GM12864 (cell line): ENCODE measurements around the gene FGFR1OP2.

Experiments used
- DNase-seq: peaks from one replicate; pipeline ENCODE4 v3.0.0-alpha.2; 2011; ENCODE audit warnings: low read depth
- H3K4me3 ChIP-seq: 2 replicates; pipeline ENCODE4 v1.5.1; 2011; ENCODE audit warnings: mild to moderate bottlenecking, low read depth, low read length, control low read depth
- TF ChIP-seq, protein P1 (sequence below): IDR thresholded peaks from 2 replicates; pipeline ENCODE4 v1.5.1; 2011; ENCODE audit warnings: low read depth, mild to moderate bottlenecking, moderate library complexity, low read length, control low read depth, inconsistent platforms; ENCODE audit errors: missing control alignments

FGFR1OP2 gene

DNA sequence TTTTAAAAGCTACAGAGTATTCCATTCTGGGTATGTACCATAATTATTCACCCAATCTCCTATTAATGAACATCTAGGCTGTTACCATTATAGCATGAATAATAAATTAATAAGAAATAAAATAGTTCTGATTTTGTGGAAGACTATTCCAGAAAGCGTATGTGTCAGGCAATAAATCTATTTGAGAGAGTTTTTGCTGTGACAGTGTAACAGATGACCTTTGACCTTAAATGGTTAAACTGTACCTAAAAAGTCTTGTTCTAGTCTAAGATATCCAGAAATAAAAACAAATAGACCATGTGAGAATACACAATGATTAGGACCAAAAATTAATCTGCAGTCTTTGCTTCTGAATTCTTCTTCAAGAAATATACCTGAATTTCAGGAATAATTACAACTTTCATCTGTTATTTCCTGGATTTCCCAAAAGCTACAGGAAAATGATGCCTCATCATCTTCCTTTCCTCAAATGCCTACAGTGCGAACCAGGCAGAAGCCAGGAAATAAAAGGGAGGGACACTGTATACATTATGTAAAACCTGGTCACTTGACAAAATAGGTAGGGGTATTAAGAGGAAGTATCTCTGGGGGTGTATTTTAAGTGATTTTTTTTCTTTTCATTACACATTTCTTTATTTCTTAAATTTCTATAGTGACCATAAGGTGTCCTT, 68.7 kb downstream of the FGFR1OP2 start:
- no peak for DNase-seq
- H3K4me3 ChIP-seq, result no peak overlapping the region
- TF ChIP-seq, protein P1, sequence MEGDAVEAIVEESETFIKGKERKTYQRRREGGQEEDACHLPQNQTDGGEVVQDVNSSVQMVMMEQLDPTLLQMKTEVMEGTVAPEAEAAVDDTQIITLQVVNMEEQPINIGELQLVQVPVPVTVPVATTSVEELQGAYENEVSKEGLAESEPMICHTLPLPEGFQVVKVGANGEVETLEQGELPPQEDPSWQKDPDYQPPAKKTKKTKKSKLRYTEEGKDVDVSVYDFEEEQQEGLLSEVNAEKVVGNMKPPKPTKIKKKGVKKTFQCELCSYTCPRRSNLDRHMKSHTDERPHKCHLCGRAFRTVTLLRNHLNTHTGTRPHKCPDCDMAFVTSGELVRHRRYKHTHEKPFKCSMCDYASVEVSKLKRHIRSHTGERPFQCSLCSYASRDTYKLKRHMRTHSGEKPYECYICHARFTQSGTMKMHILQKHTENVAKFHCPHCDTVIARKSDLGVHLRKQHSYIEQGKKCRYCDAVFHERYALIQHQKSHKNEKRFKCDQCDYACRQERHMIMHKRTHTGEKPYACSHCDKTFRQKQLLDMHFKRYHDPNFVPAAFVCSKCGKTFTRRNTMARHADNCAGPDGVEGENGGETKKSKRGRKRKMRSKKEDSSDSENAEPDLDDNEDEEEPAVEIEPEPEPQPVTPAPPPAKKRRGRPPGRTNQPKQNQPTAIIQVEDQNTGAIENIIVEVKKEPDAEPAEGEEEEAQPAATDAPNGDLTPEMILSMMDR, result no peak

DNA sequence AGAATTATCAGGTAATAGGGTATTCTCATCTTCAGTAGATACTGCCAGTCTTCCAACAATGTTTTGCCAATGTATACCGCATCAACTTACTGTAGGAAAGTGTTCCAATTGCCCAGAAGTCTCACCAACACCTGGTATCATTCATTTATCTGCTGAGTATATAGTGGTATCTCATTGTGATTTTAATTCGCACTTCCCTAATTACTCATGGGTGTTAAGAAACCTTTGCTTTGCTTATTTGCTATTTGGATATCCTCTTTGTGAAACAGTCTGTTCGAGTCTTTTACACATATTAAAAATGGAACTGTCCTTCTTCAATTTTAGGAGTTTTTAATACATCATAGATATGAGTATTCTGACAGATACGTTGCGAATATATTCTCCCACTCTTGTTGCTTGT, 69.8 kb downstream of the FGFR1OP2 start:
- no peak overlapping the region for H3K4me3 ChIP-seq
- no peak for DNase-seq
- TF ChIP-seq, protein P1, result no peak

DNA sequence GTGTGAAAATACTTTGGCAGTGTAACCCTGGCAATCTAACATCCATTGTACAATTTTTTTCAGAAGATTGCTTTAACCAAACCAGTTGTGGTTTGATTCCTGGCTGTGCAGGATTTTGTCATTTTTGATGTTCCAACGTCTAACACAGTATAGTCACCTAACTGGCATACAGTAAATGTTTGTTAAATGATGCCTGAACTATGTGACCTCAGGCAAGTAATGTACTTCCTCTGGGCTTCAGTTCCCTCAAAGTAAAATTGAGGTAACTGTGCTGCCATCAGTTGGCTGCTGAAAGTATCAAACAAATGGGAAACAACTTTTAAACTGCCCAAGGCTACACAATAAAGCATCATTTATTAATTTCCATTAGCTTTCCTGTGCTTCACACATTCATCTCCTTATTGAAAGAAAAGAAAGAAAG, 71.6 kb downstream of the FGFR1OP2 start:
- DNase-seq, result no peak
- TF ChIP-seq, protein P1, result no peak
- no peak overlapping the region for H3K4me3 ChIP-seq

DNA sequence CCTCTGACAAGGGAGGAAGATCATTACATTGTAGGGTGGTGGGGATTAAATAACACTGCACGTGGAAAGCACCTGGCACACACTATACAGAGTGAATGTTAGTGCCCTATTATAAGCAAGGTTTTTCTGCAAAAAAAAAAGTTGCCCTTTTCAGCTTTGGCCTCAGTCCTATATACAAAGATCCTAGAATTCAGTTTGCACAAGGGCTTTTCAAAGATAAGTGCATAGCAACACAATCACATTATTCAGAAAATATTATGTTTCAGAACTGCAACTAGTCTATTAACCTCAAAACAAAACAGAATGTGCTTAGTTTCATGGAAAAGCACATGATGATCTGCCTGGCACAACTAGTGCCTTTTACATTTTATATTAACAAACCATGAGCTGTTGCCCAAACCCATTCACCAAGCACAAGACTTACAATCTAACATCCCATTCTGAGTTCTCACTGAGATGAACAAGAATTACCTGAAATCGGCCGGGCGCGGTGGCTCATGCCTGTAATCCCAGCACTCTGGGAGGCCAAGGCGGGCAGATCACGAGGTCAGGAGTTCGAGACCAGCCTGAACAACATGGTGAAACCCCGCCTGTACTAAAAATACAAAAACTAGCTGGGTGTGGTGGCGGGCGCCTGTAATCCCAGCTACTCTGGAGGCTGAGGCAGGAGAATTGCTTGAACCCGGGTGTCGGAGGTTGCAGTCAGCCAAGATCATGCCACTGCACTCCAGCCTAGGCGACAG, 74.1 kb downstream of the FGFR1OP2 start:
- H3K4me3 ChIP-seq, result peak overlapping the region; percentile 98; the same call in 1 of the 2 replicates
- TF ChIP-seq, protein P1, result no peak
- no peak for DNase-seq

DNA sequence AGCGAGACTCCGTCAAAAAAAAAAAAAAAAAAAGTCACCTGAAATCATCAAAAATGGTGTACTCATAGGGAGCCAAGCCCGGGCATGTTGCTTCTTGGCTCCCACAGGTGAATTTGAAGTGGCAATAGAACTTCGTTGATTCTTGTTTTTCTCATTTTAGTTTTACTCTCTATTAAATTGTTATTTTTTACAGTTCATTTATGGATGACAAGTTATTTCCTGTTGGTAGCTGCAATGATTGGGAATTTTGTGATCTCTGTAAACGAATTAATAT, 74.6 kb downstream of the FGFR1OP2 start:
- TF ChIP-seq, protein P1, result no peak
- H3K4me3 ChIP-seq, result peak overlapping the region; percentile 98
- DNase-seq, result no peak

DNA sequence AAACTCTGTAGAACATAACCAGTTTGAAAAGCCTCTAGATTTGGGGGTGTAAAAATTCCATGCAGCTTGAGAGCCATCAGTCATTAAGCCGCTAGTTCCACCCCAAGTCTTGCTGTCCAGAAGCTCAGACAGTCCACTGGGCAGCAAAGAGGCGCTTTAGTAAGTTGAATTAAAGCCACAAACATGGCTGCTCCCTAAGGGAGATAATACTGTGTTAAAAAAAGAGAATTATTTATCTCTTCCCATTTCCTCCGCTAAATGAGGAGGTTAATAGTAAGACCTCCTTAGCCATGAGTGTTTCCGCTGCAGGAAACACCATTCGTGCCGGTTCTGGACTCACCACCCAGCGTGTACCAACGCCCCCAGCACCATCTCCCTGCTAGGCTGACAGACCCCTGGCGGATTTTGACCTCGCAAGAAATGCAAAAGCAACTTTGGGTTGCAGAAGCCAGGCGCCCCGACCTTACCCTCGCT, 75.4 kb downstream of the FGFR1OP2 start:
- no peak for DNase-seq
- H3K4me3 ChIP-seq, result peak overlapping the region; percentile 98
- TF ChIP-seq, protein P1, result no peak
